Measurements from ENCODE around the gene TASOR.

DNA sequence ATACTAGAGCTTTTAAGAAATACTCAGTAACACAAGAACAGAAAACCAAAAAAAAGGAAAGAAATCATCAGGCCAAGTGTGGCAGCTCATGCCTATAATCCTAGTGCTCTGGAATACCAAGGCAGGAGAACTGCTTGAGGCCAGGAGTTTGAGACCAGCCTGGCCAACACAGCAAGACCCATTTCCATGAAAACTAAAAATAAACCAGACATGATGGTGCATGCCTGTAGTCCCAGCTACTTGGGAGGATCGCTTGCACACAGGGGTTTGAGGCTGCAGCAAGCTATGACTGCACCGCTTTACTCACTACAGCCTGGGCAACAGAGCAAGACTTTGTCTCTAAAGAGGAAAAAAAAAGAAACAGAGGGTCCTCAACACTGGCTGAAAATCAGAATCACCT is 18.2 kb downstream of the TASOR start:
- TF ChIP-seq, protein P1, sequence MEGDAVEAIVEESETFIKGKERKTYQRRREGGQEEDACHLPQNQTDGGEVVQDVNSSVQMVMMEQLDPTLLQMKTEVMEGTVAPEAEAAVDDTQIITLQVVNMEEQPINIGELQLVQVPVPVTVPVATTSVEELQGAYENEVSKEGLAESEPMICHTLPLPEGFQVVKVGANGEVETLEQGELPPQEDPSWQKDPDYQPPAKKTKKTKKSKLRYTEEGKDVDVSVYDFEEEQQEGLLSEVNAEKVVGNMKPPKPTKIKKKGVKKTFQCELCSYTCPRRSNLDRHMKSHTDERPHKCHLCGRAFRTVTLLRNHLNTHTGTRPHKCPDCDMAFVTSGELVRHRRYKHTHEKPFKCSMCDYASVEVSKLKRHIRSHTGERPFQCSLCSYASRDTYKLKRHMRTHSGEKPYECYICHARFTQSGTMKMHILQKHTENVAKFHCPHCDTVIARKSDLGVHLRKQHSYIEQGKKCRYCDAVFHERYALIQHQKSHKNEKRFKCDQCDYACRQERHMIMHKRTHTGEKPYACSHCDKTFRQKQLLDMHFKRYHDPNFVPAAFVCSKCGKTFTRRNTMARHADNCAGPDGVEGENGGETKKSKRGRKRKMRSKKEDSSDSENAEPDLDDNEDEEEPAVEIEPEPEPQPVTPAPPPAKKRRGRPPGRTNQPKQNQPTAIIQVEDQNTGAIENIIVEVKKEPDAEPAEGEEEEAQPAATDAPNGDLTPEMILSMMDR (IDR thresholded peaks at IDR 0.05): no peak
- no peak for TF ChIP-seq POLR2A (IDR thresholded peaks at IDR 0.05)

Data from sigmoid colon (tissue), 3 donors.